ENCODE data around the gene CFAP53.

CFAP53 gene

DNA sequence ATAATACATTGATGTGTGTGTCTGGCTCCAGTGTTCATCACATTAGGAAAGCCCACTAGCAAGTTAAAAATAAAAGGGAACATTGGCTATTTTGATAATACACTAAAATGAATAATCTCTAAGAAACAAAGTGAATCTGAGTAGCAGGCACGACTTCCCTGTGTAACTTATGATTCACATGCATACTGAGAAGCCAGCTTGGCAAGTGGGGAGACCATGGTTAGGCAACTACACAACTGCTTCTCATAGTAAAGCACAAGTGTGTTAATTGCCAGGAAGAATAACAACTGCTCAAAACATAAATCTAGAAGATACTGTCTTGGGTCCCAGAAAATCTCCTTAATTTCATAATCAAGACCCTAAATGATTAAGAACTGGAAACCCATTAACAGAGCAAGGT lies 75.4 kb downstream of the CFAP53 start:
- 17% methylated on average over 1 of the region's 1 CpG for WGBS
- Histone ChIP-seq H3K4me1 (ENCODE audit: control insufficient read depth, insufficient read depth, low read depth, low read length) (peaks cover 19% of the 10 kb centered on the region), H3K27ac (ENCODE audit: low read length, poor library complexity, severe bottlenecking) (no peak overlapping the region), H3K9ac (ENCODE audit: low read length) (no peak overlapping the region), H3K4me2 (ENCODE audit: low read length, poor library complexity, severe bottlenecking) (no peak overlapping the region), H3K36me3 (ENCODE audit: control insufficient read depth in 1 of 2, insufficient read depth in 2 of 2, low read depth in 1 of 2, low read length in 2 of 2) (no peaks in the 10 kb centered on the region), H4K91ac (ENCODE audit: low read length) (no peak overlapping the region), H3K23ac (ENCODE audit: low read length in 2 of 2) (no peak overlapping the region), H4K8ac (ENCODE audit: low read length) (no peak overlapping the region), H3K18ac (ENCODE audit: low read depth in 1 of 2, low read length in 2 of 2) (no peak overlapping the region), H3K4ac (ENCODE audit: low read depth in 1 of 2, low read length in 2 of 2) (no peak overlapping the region), H3K14ac (ENCODE audit: low read length in 2 of 2) (no peak overlapping the region), H2BK12ac (ENCODE audit: low read length in 2 of 2) (no peak overlapping the region), H3K27me3 (ENCODE audit: control insufficient read depth in 1 of 2, insufficient read depth in 1 of 2, low read length in 2 of 2) (peaks cover 69 to 79% of the 10 kb centered on the region in 2 experiments), H3K4me3 (ENCODE audit: insufficient read depth in 1 of 2, low read depth in 1 of 2, low read length in 2 of 2) (no peak overlapping the region), H3K79me1 (replicated peaks; ENCODE audit: low read length, poor library complexity, severe bottlenecking) (no peaks in the 10 kb centered on the region), H2BK5ac (ENCODE audit: low read depth, low read length, poor library complexity, severe bottlenecking) (no peak overlapping the region), H2BK120ac (ENCODE audit: low read depth, low read length) (no peak overlapping the region), H3K9me3 (ENCODE audit: control insufficient read depth, low read length) (no peaks in the 10 kb centered on the region), H2AK5ac (ENCODE audit: low read length, severe bottlenecking) (no peak overlapping the region), H2AFZ (ENCODE audit: low read depth, low read length) (no peak overlapping the region), H2BK15ac (ENCODE audit: low read depth, poor library complexity, severe bottlenecking) (no peak overlapping the region)
- DNase-seq: no peak

DNA sequence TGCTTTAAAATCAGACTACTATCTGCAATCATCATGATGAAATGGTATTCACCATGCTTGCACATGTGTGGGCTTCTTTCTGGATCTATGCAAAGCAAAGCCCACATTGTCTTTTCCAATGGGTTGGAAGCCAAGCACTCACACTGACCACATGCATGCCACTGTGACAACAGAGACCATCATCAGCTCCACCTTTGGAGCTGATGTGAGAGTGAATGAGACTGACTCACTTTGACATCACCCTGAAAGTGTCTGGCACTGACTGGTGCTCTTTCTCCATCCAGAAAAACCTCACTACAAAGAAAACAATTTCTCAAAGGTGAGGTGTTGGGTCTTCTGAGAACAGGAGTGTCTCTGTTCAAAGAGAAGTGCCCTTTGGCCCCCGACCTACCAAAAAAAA lies 76.1 kb downstream of the CFAP53 start:
- no peak overlapping the region for H3K4me3 ChIP-seq (ENCODE audit: insufficient read depth in 1 of 2, low read depth in 1 of 2, low read length in 2 of 2)
- no peak overlapping the region for H2AFZ ChIP-seq (ENCODE audit: low read depth, low read length)
- H3K4me2 ChIP-seq (ENCODE audit: low read length, poor library complexity, severe bottlenecking): no peak overlapping the region
- H2BK15ac ChIP-seq (ENCODE audit: low read depth, poor library complexity, severe bottlenecking): no peak overlapping the region
- no peak overlapping the region for H3K9ac ChIP-seq (ENCODE audit: low read length)
- peaks cover 19% of the 10 kb centered on the region for H3K4me1 ChIP-seq (ENCODE audit: control insufficient read depth, insufficient read depth, low read depth, low read length)
- H3K36me3 ChIP-seq (ENCODE audit: control insufficient read depth in 1 of 2, insufficient read depth in 2 of 2, low read depth in 1 of 2, low read length in 2 of 2): no peaks in the 10 kb centered on the region
- H3K9me3 ChIP-seq (ENCODE audit: control insufficient read depth, low read length): no peaks in the 10 kb centered on the region
- no peak overlapping the region for H4K8ac ChIP-seq (ENCODE audit: low read length)
- WGBS: no CpG with 5 or more reads among the region's 1 CpG
- H2BK120ac ChIP-seq (ENCODE audit: low read depth, low read length): no peak overlapping the region
- no peak overlapping the region for H2AK5ac ChIP-seq (ENCODE audit: low read length, severe bottlenecking)
- peaks cover 62 to 72% of the 10 kb centered on the region in 2 experiments for H3K27me3 ChIP-seq (ENCODE audit: control insufficient read depth in 1 of 2, insufficient read depth in 1 of 2, low read length in 2 of 2)
- H3K4ac ChIP-seq (ENCODE audit: low read depth in 1 of 2, low read length in 2 of 2): no peak overlapping the region
- H3K23ac ChIP-seq (ENCODE audit: low read length in 2 of 2): no peak overlapping the region
- no peak for DNase-seq
- no peaks in the 10 kb centered on the region for H3K79me1 ChIP-seq (replicated peaks; ENCODE audit: low read length, poor library complexity, severe bottlenecking)
- H4K91ac ChIP-seq (ENCODE audit: low read length): no peak overlapping the region
- no peak overlapping the region for H3K27ac ChIP-seq (ENCODE audit: low read length, poor library complexity, severe bottlenecking)
- H2BK12ac ChIP-seq (ENCODE audit: low read length in 2 of 2): no peak overlapping the region
- no peak overlapping the region for H3K18ac ChIP-seq (ENCODE audit: low read depth in 1 of 2, low read length in 2 of 2)
- no peak overlapping the region for H3K14ac ChIP-seq (ENCODE audit: low read length in 2 of 2)
- H2BK5ac ChIP-seq (ENCODE audit: low read depth, low read length, poor library complexity, severe bottlenecking): no peak overlapping the region

GRCh38 chr18:50189160-50189559 lies 77.1 kb downstream of the CFAP53 start:
- Histone ChIP-seq H2BK120ac (ENCODE audit: low read depth, low read length) (no peak overlapping the region), H2AFZ (ENCODE audit: low read depth, low read length) (no peak overlapping the region), H3K23ac (ENCODE audit: low read length in 2 of 2) (no peak overlapping the region), H3K4me2 (ENCODE audit: low read length, poor library complexity, severe bottlenecking) (no peak overlapping the region), H3K9me3 (ENCODE audit: control insufficient read depth, low read length) (no peaks in the 10 kb centered on the region), H3K4me1 (ENCODE audit: control insufficient read depth, insufficient read depth, low read depth, low read length) (peaks cover 9% of the 10 kb centered on the region), H3K14ac (ENCODE audit: low read length in 2 of 2) (no peak overlapping the region), H3K4ac (ENCODE audit: low read depth in 1 of 2, low read length in 2 of 2) (no peak overlapping the region), H4K8ac (ENCODE audit: low read length) (no peak overlapping the region), H2BK5ac (ENCODE audit: low read depth, low read length, poor library complexity, severe bottlenecking) (no peak overlapping the region), H3K4me3 (ENCODE audit: insufficient read depth in 1 of 2, low read depth in 1 of 2, low read length in 2 of 2) (no peak overlapping the region), H3K27me3 (ENCODE audit: control insufficient read depth in 1 of 2, insufficient read depth in 1 of 2, low read length in 2 of 2) (peaks cover 57 to 66% of the 10 kb centered on the region in 2 experiments), H4K91ac (ENCODE audit: low read length) (no peak overlapping the region), H3K9ac (ENCODE audit: low read length) (no peak overlapping the region), H2BK12ac (ENCODE audit: low read length in 2 of 2) (no peak overlapping the region), H3K79me1 (replicated peaks; ENCODE audit: low read length, poor library complexity, severe bottlenecking) (no peaks in the 10 kb centered on the region), H3K27ac (ENCODE audit: low read length, poor library complexity, severe bottlenecking) (no peak overlapping the region), H3K18ac (ENCODE audit: low read depth in 1 of 2, low read length in 2 of 2) (no peak overlapping the region), H2BK15ac (ENCODE audit: low read depth, poor library complexity, severe bottlenecking) (no peak overlapping the region), H3K36me3 (ENCODE audit: control insufficient read depth in 1 of 2, insufficient read depth in 2 of 2, low read depth in 1 of 2, low read length in 2 of 2) (no peaks in the 10 kb centered on the region), H2AK5ac (ENCODE audit: low read length, severe bottlenecking) (no peak overlapping the region)
- 78% methylated on average over 1 of the region's 1 CpG for WGBS
- no peak for DNase-seq

- no peak for DNase-seq
- H3K27me3 ChIP-seq (ENCODE audit: control insufficient read depth in 1 of 2, insufficient read depth in 1 of 2, low read length in 2 of 2): peaks cover 52 to 63% of the 10 kb centered on the region in 2 experiments
- H3K14ac ChIP-seq (ENCODE audit: low read length in 2 of 2): no peak overlapping the region
- H2AK5ac ChIP-seq (ENCODE audit: low read length, severe bottlenecking): no peak overlapping the region
- no peaks in the 10 kb centered on the region for H3K79me1 ChIP-seq (replicated peaks; ENCODE audit: low read length, poor library complexity, severe bottlenecking)
- no peaks in the 10 kb centered on the region for H3K9me3 ChIP-seq (ENCODE audit: control insufficient read depth, low read length)
- H3K9ac ChIP-seq (ENCODE audit: low read length): no peak overlapping the region
- H4K8ac ChIP-seq (ENCODE audit: low read length): no peak overlapping the region
- no peak overlapping the region for H3K23ac ChIP-seq (ENCODE audit: low read length in 2 of 2)
- no peak overlapping the region for H2BK15ac ChIP-seq (ENCODE audit: low read depth, poor library complexity, severe bottlenecking)
- H2BK120ac ChIP-seq (ENCODE audit: low read depth, low read length): no peak overlapping the region
- no peaks in the 10 kb centered on the region for H3K36me3 ChIP-seq (ENCODE audit: control insufficient read depth in 1 of 2, insufficient read depth in 2 of 2, low read depth in 1 of 2, low read length in 2 of 2)
- no peak overlapping the region for H2BK12ac ChIP-seq (ENCODE audit: low read length in 2 of 2)
- H2AFZ ChIP-seq (ENCODE audit: low read depth, low read length): no peak overlapping the region
- H3K4me1 ChIP-seq (ENCODE audit: control insufficient read depth, insufficient read depth, low read depth, low read length): peaks cover 5% of the 10 kb centered on the region
- no peak overlapping the region for H4K91ac ChIP-seq (ENCODE audit: low read length)
- no peak overlapping the region for H3K27ac ChIP-seq (ENCODE audit: low read length, poor library complexity, severe bottlenecking)
- H3K4me2 ChIP-seq (ENCODE audit: low read length, poor library complexity, severe bottlenecking): no peak overlapping the region
- H3K4ac ChIP-seq (ENCODE audit: low read depth in 1 of 2, low read length in 2 of 2): no peak overlapping the region
- H2BK5ac ChIP-seq (ENCODE audit: low read depth, low read length, poor library complexity, severe bottlenecking): no peak overlapping the region
- 93% methylated on average over 6 of the region's 6 CpGs for WGBS
- no peak overlapping the region for H3K18ac ChIP-seq (ENCODE audit: low read depth in 1 of 2, low read length in 2 of 2)
- H3K4me3 ChIP-seq (ENCODE audit: insufficient read depth in 1 of 2, low read depth in 1 of 2, low read length in 2 of 2): no peak overlapping the region
Measured at GRCh38 chr18:50188652-50189051, 77.6 kb downstream of the CFAP53 start.

All from mesenchymal stem cell (in vitro differentiated cells and primary cell).